SU-DHL-6 (cell line): Measurements from ENCODE around the gene SHC2.

Experiments used
- CTCF ChIP-seq: fragments of 200-600 bp; sonication (generic); IDR thresholded peaks from one replicate; pipeline ENCODE4 v1.5.1; 2017; ENCODE audit warnings: antibody characterized with exemption, mild to moderate bottlenecking, low read length, moderate library complexity; ENCODE audit not compliant: insufficient read depth, poor library complexity, severe bottlenecking
- EZH2phosphoT487 ChIP-seq: fragments of 200-600 bp; sonication (generic), shearing (Covaris generic); conservative IDR thresholded peaks from 2 replicates; pipeline ENCODE4 v1.6.1; 2018; ENCODE audit warnings: mild to moderate bottlenecking, antibody characterized with exemption, low read length, moderate library complexity, mixed read lengths

GRCh38 chr19:453606-454005 is 7.2 kb downstream of the SHC2 start:
- TF ChIP-seq CTCF: no peak
- TF ChIP-seq EZH2phosphoT487: no peak
